Mesenchymal stem cell (in vitro differentiated cells and primary cell): Measurements from ENCODE around the gene IRF2BP2. TPM values are rescaled to one million over a fixed set of nuclear protein-coding genes. Genes with fewer than 3 reads are reported as not detected.

Experiments
- DNase-seq: peaks from one replicate; pipeline ENCODE4 v3.0.0-alpha.2; 2013
- H2AFZ ChIP-seq: one replicate; pipeline ENCODE4 v1.6.1; 2013; ENCODE audit warnings: low read depth, mild to moderate bottlenecking, control low read depth, inconsistent platforms, low read length, moderate library complexity
- H2AK5ac ChIP-seq: 2 replicates; pipeline ENCODE4 v1.6.1; 2013; ENCODE audit warnings: low read length, moderate library complexity, mild to moderate bottlenecking, inconsistent platforms; ENCODE audit not compliant: severe bottlenecking
- H2BK120ac ChIP-seq: one replicate; pipeline ENCODE4 v1.6.1; 2013; ENCODE audit warnings: low read depth, mild to moderate bottlenecking, inconsistent platforms, low read length, moderate library complexity
- H2BK12ac ChIP-seq, 2 experiments: one replicate each; pipeline ENCODE4 v1.6.1; 2013; ENCODE audit warnings: inconsistent platforms in 2 of 2, low read length in 2 of 2, mild to moderate bottlenecking in 2 of 2, moderate library complexity in 2 of 2, control low read depth in 1 of 2
- H2BK15ac ChIP-seq: one replicate; pipeline ENCODE4 v1.6.1; 2013; ENCODE audit warnings: mild to moderate bottlenecking, low read depth, inconsistent platforms; ENCODE audit not compliant: poor library complexity, severe bottlenecking
- H2BK5ac ChIP-seq: 2 replicates; pipeline ENCODE4 v1.6.1; 2013; ENCODE audit warnings: low read depth, mild to moderate bottlenecking, low read length, control low read depth, inconsistent platforms; ENCODE audit not compliant: poor library complexity, severe bottlenecking
- H3K14ac ChIP-seq, 2 experiments: one replicate each; pipeline ENCODE4 v1.6.1; 2013; ENCODE audit warnings: inconsistent platforms in 2 of 2, low read length in 2 of 2, control low read depth in 1 of 2, mild to moderate bottlenecking in 1 of 2, moderate library complexity in 1 of 2
- H3K18ac ChIP-seq, 2 experiments: one replicate each; pipeline ENCODE4 v1.6.1; 2013; ENCODE audit warnings: inconsistent platforms in 2 of 2, low read length in 2 of 2, control low read depth in 1 of 2, low read depth in 1 of 2, mild to moderate bottlenecking in 1 of 2
- H3K23ac ChIP-seq, 2 experiments: one replicate each; pipeline ENCODE4 v1.6.1; 2013; ENCODE audit warnings: inconsistent platforms in 2 of 2, low read length in 2 of 2, mild to moderate bottlenecking in 2 of 2, moderate library complexity in 2 of 2, control low read depth in 1 of 2
- H3K27ac ChIP-seq: 2 replicates; pipeline ENCODE4 v1.5.1; 2013; ENCODE audit warnings: mild to moderate bottlenecking, moderate library complexity, low read length, control low read depth, inconsistent platforms; ENCODE audit not compliant: poor library complexity, severe bottlenecking
- H3K27me3 ChIP-seq, 2 experiments: 2 replicates each; pipeline versions ENCODE4 v1.6.1 to v1.7.0; 2013; ENCODE audit warnings: low read length in 2 of 2, mild to moderate bottlenecking in 2 of 2, moderate library complexity in 2 of 2, control low read depth in 1 of 2, inconsistent platforms in 1 of 2; ENCODE audit not compliant: control insufficient read depth in 1 of 2, insufficient read depth in 1 of 2
- H3K36me3 ChIP-seq, 2 experiments: 2 replicates each; pipeline versions ENCODE4 v1.6.1 to v1.7.0; 2013; ENCODE audit warnings: low read length in 2 of 2, control low read depth in 1 of 2, inconsistent platforms in 1 of 2, low read depth in 1 of 2, mild to moderate bottlenecking in 1 of 2; ENCODE audit not compliant: insufficient read depth in 2 of 2, control insufficient read depth in 1 of 2
- H3K4ac ChIP-seq, 2 experiments: one replicate each; pipeline ENCODE4 v1.6.1; 2013; ENCODE audit warnings: inconsistent platforms in 2 of 2, low read length in 2 of 2, mild to moderate bottlenecking in 2 of 2, moderate library complexity in 2 of 2, control low read depth in 1 of 2, low read depth in 1 of 2
- H3K4me1 ChIP-seq: 2 replicates; pipeline ENCODE4 v1.6.1; 2013; ENCODE audit warnings: low read depth, low read length, control low read depth; ENCODE audit not compliant: control insufficient read depth, insufficient read depth
- H3K4me2 ChIP-seq: 2 replicates; pipeline ENCODE4 v1.6.1; 2013; ENCODE audit warnings: low read length, mild to moderate bottlenecking, inconsistent platforms; ENCODE audit not compliant: poor library complexity, severe bottlenecking
- H3K4me3 ChIP-seq, 2 experiments: 2 replicates each; pipeline versions ENCODE4 v1.5.1 to v1.7.0; 2013; ENCODE audit warnings: low read length in 2 of 2, mild to moderate bottlenecking in 2 of 2, control low read depth in 1 of 2, low read depth in 1 of 2; ENCODE audit not compliant: insufficient read depth in 1 of 2
- H3K79me1 ChIP-seq: replicated peaks from 2 replicates; pipeline ENCODE4 v1.6.1; 2013; ENCODE audit warnings: mild to moderate bottlenecking, control low read depth, low read length, inconsistent platforms; ENCODE audit not compliant: poor library complexity, severe bottlenecking
- H3K9ac ChIP-seq: 2 replicates; pipeline ENCODE4 v1.7.0; 2013; ENCODE audit warnings: mild to moderate bottlenecking, low read length, moderate library complexity
- H3K9me3 ChIP-seq: 2 replicates; pipeline ENCODE4 v1.7.0; 2013; ENCODE audit warnings: mild to moderate bottlenecking, low read length; ENCODE audit not compliant: control insufficient read depth
- H4K8ac ChIP-seq: one replicate; pipeline ENCODE4 v1.6.1; 2013; ENCODE audit warnings: inconsistent platforms, mild to moderate bottlenecking, low read length, moderate library complexity
- H4K91ac ChIP-seq: one replicate; pipeline ENCODE4 v1.6.1; 2013; ENCODE audit warnings: mild to moderate bottlenecking, low read length, inconsistent platforms
- WGBS: methylation state at CpG from one replicate; pipeline ENCODE4 v1.1.7; 2013; ENCODE audit warnings: mixed read lengths; 5-methylcytosine and 5-hydroxymethylcytosine counted together
- small RNA-seq: library from polyadenylated mRNA; stranded (forward); fragments of <200 nt; extraction: miRNeasy Mini kit (QIAGEN cat#:217004); gene quantifications from one replicate; pipeline ENCODE3, GENCODE V24; 2013; ENCODE audit warnings: low read depth

Gene IRF2BP2

DNA sequence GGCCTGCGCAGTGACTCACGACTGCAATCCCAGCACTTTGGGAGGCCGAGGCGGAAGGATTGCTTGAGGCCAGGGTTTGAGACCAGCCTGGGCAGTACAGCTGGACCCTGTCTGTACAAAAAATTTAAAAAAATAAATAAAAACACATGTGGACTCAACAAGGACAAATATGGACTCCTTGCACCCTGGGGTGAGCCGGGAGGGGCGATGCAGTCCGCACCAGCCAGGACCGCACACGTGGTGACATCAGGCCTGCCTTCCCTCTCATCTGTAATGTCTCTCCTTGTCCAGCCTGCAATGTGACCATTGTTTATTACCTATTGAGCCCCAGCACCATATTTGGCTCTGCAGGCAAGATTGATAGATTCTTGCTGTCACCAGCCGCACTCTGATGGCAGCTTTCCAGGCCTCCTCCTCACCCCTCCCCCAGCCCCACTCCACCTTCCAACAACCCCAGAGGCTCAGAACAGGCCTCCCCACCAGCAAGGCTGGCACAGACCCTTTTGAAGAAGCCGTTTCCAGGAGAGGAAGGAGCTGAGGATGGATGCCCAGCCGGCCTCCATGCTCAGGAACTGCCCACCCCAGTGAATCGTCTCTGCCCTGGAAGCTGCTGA is 55.2 kb downstream of the IRF2BP2 start:
- Histone ChIP-seq H3K4me1 (peaks cover 18% of the 10 kb centered on the region), H2AK5ac (peak overlapping the region; percentile 70), H3K14ac (no peak overlapping the region), H3K9ac (no peak overlapping the region), H2BK5ac (no peak overlapping the region), H3K18ac (peak overlapping the region; percentile 4 to 82), H3K79me1 (no peaks in the 10 kb centered on the region), H3K4me3 (no peak overlapping the region), H3K23ac (no peak overlapping the region), H4K8ac (no peak overlapping the region), H2BK12ac (peak overlapping the region; percentile 22 to 75), H3K27me3 (no peaks in the 10 kb centered on the region), H2BK15ac (no peak overlapping the region), H2BK120ac (no peak overlapping the region), H3K4ac (no peak overlapping the region), H3K4me2 (no peak overlapping the region), H3K9me3 (no peaks in the 10 kb centered on the region), H3K27ac (no peak overlapping the region), H3K36me3 (no peaks in the 10 kb centered on the region), H4K91ac (peak overlapping the region; percentile 57), H2AFZ (no peak overlapping the region)
- 69% methylated on average over 12 of the region's 13 CpGs for WGBS
- DNase-seq, result peak; percentile 25

Small RNA genes within 50 kb of the gene (small RNA-seq; reads per million reads assigned to genes)
- not detected for gene RF00096
